T-helper 1 cell treated with Interleukin-12 subunit alpha and Interleukin-12 subunit beta and Interleukin-4 antibody, amounts not matched to agents 30 ng/mL and 1 ng/mL, for 36 hours (primary cell): Measurements from ENCODE around the gene RXFP4. TPM values are rescaled to one million over a fixed set of nuclear protein-coding genes. Genes with fewer than 3 reads are reported as not detected.
"Not testable (repeated sequence)": the region's sequence is repeated elsewhere in the genome, so short reads cannot be mapped to it uniquely, and the experiment has no call there.

ENCODE experiments used
- intact Hi-C: fragments of 100-400 bp; cut with micrococcal nuclease; formaldehyde crosslinking; loops from one replicate; pipeline ENCODE4 v1.15.1; 2024
- total RNA-seq: library from RNA; stranded (reverse); gene quantifications from 2 replicates; pipeline ENCODE4 v1.2.3, GENCODE V29; 2022

The RXFP4 gene, protein sequence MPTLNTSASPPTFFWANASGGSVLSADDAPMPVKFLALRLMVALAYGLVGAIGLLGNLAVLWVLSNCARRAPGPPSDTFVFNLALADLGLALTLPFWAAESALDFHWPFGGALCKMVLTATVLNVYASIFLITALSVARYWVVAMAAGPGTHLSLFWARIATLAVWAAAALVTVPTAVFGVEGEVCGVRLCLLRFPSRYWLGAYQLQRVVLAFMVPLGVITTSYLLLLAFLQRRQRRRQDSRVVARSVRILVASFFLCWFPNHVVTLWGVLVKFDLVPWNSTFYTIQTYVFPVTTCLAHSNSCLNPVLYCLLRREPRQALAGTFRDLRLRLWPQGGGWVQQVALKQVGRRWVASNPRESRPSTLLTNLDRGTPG
- total RNA-seq, result not detected in 2 replicates

GRCh38 chr1:155940993-155941844 is at the start of gene RXFP4:
RXFP4 (plus strand) TSS chr1:155941638; CDS start chr1:155941710, 72 bp downstream.
- intact Hi-C loops, result no loop called here

DNA sequence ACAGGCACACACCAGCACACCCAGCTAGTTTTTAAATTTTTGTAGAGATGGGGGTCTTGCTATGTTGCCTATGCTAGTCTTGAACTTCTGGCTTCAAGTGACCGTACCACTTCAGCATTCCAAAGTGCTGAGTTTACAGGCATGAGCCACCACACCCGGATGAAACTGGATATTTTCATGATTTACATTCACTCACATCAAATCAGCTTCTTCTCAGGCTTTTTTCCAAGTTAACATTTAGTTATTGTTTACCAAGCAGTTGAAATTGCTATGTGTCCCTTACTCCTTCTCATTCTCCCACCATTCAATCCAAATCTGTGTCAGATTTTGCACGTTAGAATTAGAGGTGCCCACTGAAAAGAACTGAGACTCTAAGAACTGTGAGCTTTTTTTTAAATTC is 48.6 kb upstream of the RXFP4 start:
- intact Hi-C loops, result loop anchor here (1.0 kb wide), 2 partner anchors 18 to 32 kb away; no protein-coding TSS in a partner anchor

- intact Hi-C loops, result loop anchor here (1.0 kb wide), 2 partner anchors 17 to 33 kb away; no protein-coding TSS in a partner anchor
Measured at GRCh38 chr1:155893389-155894142, 47.9 kb upstream of the RXFP4 start.

DNA sequence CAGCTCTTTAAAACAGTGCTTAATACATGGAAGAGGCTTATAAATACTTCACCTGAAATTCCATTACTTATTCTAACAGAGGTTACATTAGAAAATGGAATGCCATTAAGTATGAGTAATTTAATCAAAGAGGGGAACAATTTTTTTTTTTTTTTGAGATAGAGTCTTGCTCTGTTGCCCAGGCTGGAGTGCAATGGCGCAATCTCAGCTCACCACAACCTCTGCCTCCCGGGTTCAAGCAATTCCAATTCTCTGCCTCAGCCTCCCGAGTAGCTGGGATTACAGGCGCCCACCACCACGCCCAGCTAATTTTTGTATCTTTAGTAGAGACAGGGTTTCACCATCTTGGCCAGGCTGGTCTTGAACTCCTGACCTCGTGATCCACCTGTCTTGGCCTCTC is 45.8 kb upstream of the RXFP4 start:
- intact Hi-C loops, result not testable (repeated sequence)

GRCh38 chr1:155896476-155896875 is 45.0 kb upstream of the RXFP4 start:
- intact Hi-C loops, result not testable (repeated sequence)

GRCh38 chr1:155897746-155898145 is 43.7 kb upstream of the RXFP4 start:
- intact Hi-C loops, result no loop called here

- intact Hi-C loops, result no loop called here
Measured at GRCh38 chr1:155898888-155899287, 42.5 kb upstream of the RXFP4 start.

DNA sequence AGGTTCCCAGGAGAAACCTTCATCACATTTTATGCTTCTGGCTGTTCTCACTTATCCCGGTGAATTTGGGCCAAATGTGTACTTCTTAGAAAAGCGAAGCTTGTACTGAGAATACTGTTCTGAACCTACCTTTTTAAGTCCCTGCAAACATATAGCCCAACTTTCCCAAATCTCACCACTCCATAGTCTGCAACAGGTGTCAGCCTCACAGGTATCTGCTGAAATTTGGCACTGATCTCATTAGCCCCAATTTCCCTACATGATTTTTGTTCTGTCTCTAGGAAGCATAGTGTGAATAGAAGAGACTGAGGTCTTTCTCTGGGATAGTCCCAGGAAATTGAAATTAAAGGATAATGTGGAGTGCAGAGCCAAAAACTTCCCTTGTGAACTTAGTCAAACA is 41.8 kb upstream of the RXFP4 start:
- intact Hi-C loops, result no loop called here

DNA sequence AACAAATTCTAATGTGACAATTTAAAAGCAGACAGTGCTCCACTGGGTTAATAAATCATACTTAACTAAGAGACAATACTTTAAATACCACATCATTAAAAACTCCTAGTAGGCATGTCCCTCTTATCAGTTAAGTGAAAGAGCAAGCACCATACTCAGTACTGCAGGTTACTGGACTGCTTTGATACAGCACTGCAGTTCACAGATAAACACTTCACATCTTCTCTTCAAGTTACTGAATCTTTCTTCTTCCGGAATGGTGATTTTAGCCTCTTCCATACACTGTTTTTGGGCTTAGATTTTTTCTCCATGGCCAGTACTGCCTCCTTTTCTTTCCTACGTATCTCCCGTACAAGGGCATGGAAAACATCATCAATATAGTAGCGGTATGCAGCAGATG is 41.3 kb upstream of the RXFP4 start:
- intact Hi-C loops, result no loop called here

GRCh38 chr1:155904261-155904660 is 37.2 kb upstream of the RXFP4 start:
- intact Hi-C loops, result no loop called here

- intact Hi-C loops, result loop anchor here (1.0 to 5.0 kb wide), 5 partner anchors 17 to 372 kb away; partner anchors contain the start of genes ARHGEF2, PMF1, SMG5 and TMEM79
Measured at GRCh38 chr1:155909894-155910293, 31.5 kb upstream of the RXFP4 start.

- intact Hi-C loops, result loop anchor here (1.0 to 5.0 kb wide), 10 partner anchors 17 to 372 kb away; partner anchors contain the start of genes ARHGEF2, KHDC4, LAMTOR2 and PMF1
Measured at GRCh38 chr1:155910621-155911121, 30.8 kb upstream of the RXFP4 start.

DNA sequence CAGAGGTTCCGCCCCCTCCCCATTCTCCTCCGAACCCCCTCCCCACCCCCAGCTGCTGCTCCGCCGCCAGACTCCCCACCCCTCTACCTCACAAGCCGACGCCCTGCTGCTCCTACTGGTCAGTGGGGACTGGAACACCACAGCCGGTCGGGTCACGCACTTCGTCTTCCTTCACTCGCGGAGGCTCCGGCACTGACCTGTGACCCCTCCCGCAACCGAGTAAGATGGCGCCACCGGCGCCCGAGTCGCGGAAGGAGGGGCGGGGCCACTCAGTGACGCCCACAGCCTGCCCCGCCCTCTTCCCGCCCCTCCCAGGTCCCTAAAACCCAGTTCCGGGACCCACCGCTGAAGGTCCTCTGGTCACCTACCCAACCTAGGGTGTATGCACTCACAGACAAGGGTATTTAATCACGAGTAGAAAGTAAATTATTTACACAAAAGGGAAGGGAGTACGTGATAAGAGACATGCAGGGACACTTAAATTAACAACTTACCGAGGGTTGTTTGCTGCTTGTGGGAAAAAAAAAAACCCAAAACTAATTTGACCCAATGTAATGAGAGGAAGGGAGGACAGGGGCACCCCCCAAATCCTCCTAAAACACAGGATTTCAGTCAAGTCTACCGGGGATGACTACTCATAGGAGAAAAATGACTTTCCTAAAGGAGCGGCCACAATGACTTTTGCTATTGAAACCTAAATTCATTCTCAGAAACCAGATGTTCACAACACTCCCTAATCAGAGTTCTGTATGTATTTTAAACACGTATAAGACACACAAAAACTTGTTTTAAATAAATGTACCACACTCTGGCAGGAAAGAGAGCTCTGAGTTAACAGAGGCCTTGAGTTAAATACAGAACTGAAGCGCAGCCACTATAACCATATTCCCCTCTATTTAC is 30.0 kb upstream of the RXFP4 start, which contains the start of gene RIT1:
RIT1 (minus strand) TSS at position 194 of the 900 bp plus-strand sequence. CDS start 588 bp downstream, outside the sequence.
- intact Hi-C loops, result loop anchor here (1.0 to 5.0 kb wide), 8 partner anchors 23 to 371 kb away; partner anchors contain the start of genes ARHGEF2, KHDC4, LAMTOR2 and PMF1

DNA sequence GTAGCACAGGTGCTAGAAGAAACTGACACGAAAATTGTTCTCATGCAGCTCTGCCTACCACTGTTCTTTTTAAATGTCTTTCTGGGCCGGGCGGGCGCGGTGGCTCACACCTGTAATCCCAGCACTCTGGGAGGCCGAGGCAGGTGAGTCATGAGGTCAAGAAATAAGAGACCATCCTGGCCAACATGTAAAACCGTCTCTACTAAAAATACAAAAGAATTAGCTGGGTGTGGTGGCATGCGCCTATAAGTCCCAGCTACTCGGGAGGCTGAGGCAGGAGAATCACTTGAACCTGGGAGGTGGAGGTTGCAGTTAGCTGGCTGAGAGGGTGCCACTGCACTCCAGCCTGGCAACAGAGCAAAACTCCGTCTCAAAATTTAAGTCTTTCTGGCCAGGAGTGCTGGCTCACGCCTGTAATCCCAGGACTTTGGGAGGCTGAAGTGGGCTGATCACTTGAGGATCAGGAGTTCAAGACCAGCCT is 29.3 kb upstream of the RXFP4 start:
- intact Hi-C loops, result loop anchor here (5.0 kb wide), 1 partner anchor 370 kb away; the partner anchor contains the start of genes SMG5 and TMEM79

DNA sequence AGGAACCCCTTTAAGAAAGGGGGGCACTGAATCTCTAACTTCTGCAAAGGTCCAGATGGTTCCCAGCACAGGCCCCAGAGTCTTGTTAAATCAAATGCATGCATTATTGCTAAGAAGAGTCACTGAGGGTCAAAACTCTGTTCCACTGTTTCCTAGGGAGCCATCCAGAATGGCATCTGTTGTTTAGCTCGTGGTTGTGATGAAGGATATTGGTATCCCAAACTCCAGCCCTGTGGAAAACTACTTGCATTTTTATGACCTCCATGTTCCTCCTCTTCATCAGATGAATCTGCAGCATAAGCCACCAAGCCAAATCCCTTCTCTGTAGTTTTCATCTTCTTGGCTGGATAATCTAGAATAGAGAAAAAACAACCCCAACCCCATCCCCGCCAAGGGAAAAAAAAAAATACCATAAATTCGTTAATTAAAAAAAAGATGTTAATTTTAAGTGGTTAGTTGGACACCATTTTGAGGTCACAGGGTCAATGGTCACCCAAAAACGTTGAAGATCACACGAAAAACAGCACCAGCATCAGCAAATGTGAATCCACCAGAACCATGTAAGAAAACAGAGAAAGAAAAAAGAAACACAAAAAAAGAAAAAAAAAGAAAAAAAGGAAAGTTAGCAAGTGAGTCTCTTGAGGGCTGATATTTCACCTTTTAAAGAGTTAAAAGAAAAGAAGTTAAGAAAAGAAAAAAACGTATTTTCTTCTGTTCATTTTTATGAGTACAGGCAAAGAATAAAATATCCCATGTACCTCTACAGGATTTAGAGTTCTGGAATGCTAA is 27.3 kb upstream of the RXFP4 start:
- intact Hi-C loops, result loop anchor here (5.0 kb wide), 1 partner anchor 368 kb away; the partner anchor contains the start of genes SMG5 and TMEM79

DNA sequence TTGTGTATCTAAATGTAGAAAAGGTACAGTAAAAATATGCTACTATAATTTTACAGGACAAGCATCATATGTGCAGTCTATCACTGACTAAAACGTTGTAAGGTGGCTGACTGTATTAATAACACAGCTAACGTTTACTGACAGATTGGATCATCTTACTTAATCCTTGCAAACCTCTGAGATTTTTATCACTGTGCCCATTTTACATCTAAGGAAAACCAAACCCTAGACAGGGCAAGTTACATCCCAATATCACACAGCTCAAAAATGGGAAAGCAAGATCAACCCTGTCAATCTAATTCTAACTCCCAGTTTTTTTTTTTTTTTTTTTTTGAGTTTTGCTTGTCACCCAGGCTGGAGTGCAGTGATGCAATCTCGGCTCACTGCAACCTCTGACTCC is 22.8 kb upstream of the RXFP4 start:
- intact Hi-C loops, result no loop called here

DNA sequence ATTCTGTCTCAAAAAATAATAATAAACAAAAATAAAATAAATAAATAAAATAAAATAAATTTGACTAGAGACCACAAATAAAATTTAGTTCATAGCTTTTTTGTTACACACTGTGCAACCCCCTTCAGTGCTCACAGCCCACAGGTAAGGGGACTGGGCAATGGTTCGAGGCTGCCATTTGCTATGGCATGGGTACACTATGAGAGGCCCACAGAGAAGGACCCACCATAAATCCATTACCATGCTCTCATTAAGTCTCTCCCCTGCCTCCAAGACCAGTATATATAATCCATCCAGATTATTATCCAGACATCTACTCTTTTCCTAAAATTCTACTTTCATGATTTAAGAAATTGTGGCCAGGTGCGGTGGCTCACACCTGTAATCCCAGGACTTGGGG is 21.6 kb upstream of the RXFP4 start:
- intact Hi-C loops, result no loop called here

- intact Hi-C loops, result no loop called here
Measured at GRCh38 chr1:155920717-155921116, 20.7 kb upstream of the RXFP4 start.

DNA sequence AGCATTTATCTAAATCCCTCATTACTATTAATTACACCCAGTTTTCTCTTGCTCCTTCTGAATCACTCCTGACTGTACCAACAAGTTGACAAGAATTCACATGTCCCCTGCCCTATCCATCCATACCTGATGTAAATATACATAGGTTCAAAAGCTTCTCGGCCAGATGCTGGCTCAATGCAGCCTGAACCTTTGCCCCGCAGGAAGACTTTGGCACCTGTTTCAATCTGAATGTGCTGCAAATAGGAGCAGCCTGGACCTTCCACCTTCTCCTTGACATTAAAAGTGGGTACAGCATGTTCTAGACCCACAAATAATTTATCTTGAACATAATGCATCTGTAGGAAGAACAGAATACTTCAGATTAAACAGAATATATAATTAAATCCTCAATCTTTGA is 15.9 kb upstream of the RXFP4 start:
- intact Hi-C loops, result no loop called here
